HG02642 (cell line): ENCODE data around the gene TBL3.
A peak's percentile ranks its signal among the peaks of the same experiment; 100 is the strongest.
"Not testable (repeated sequence)": the region's sequence is repeated elsewhere in the genome, so short reads cannot be mapped to it uniquely, and the experiment has no call there.

Experiments
- ATAC-seq: cut with Tn5 transposase; IDR thresholded peaks from one replicate; pipeline ENCODE4 v1.9.1; 2021; ENCODE audit warnings: mild to moderate bottlenecking; ENCODE audit not compliant: unreplicated experiment, poor library complexity

The TBL3 gene

GRCh38 chr16:1942810-1943726, 28.8 kb upstream of the TBL3 start, which contains the start of gene MSRB1:
Gene MSRB1 (minus strand): TSS chr16:1943199. CDS start chr16:1943156, 43 bp downstream.
- peak; percentile 91 for ATAC-seq

- no peak for ATAC-seq
These were observed 27.1 kb upstream of the TBL3 start for GRCh38 chr16:1944612-1945199.

- no peak for ATAC-seq
These were observed 26.1 kb upstream of the TBL3 start for GRCh38 chr16:1945559-1946391.

GRCh38 chr16:1946495-1947368, 25.1 kb upstream of the TBL3 start:
- ATAC-seq, result no peak

- no peak for ATAC-seq
These were observed 24.5 kb upstream of the TBL3 start for GRCh38 chr16:1947369-1947670.

GRCh38 chr16:1949507-1949906, 22.3 kb upstream of the TBL3 start:
- no peak for ATAC-seq

- ATAC-seq, result no peak
These were observed 21.8 kb upstream of the TBL3 start for GRCh38 chr16:1950047-1950446.

GRCh38 chr16:1950559-1950958, 21.3 kb upstream of the TBL3 start:
- no peak for ATAC-seq

GRCh38 chr16:1953734-1954133, 18.1 kb upstream of the TBL3 start:
- no peak for ATAC-seq

- not testable (repeated sequence) for ATAC-seq
These were observed 14.3 kb upstream of the TBL3 start for GRCh38 chr16:1957434-1958142.

GRCh38 chr16:1958143-1958491, 13.7 kb upstream of the TBL3 start:
- not testable (repeated sequence) for ATAC-seq

- ATAC-seq, result no peak
These were observed 13.1 kb upstream of the TBL3 start for GRCh38 chr16:1958715-1959268.

GRCh38 chr16:1959269-1960039, 12.4 kb upstream of the TBL3 start, which contains the start of gene NDUFB10:
Gene NDUFB10 (plus strand): TSS chr16:1959538. CDS start chr16:1959625, 87 bp downstream.
- peak; percentile 76 for ATAC-seq

GRCh38 chr16:1960665-1961630, 10.9 kb upstream of the TBL3 start:
- ATAC-seq, result no peak

- no peak for ATAC-seq
These were observed 10.2 kb upstream of the TBL3 start for GRCh38 chr16:1961651-1962067.

- ATAC-seq, result not testable (repeated sequence)
These were observed 9.4 kb upstream of the TBL3 start for GRCh38 chr16:1962161-1963153.
